Trophoblast cell (in vitro differentiated cells and primary cell): ENCODE data around the gene ZBTB1.
A peak's percentile ranks its signal among the peaks of the same experiment; 100 is the strongest.

Experiments used
- DNase-seq, 2 donors: peaks; one replicate each; pipeline ENCODE4 v3.0.0-alpha.2; 2016
- H2AFZ ChIP-seq: 2 replicates; pipeline ENCODE4 v1.6.1; 2013; ENCODE audit warnings: low read length, moderate library complexity, mild to moderate bottlenecking; ENCODE audit not compliant: insufficient read depth, poor library complexity
- H2AK5ac ChIP-seq: 2 replicates; pipeline ENCODE4 v1.6.1; 2013; ENCODE audit warnings: mild to moderate bottlenecking, low read length
- H2BK120ac ChIP-seq: 2 replicates; pipeline ENCODE4 v1.6.1; 2013; ENCODE audit warnings: low read length, mild to moderate bottlenecking, moderate library complexity; ENCODE audit not compliant: insufficient read depth, poor library complexity
- H2BK12ac ChIP-seq: 2 replicates; pipeline ENCODE4 v1.6.1; 2013; ENCODE audit warnings: mild to moderate bottlenecking, low read length, moderate library complexity
- H2BK5ac ChIP-seq: 2 replicates; pipeline ENCODE4 v1.6.1; 2013; ENCODE audit warnings: low read length, low read depth, moderate library complexity, mild to moderate bottlenecking; ENCODE audit not compliant: poor library complexity
- H3K14ac ChIP-seq: 2 replicates; pipeline ENCODE4 v1.6.1; 2013; ENCODE audit warnings: mild to moderate bottlenecking, low read length
- H3K18ac ChIP-seq: 2 replicates; pipeline ENCODE4 v1.6.1; 2013; ENCODE audit warnings: mild to moderate bottlenecking, low read length
- H3K23ac ChIP-seq: 2 replicates; pipeline ENCODE4 v1.6.1; 2013; ENCODE audit warnings: low read length
- H3K27ac ChIP-seq: 2 replicates; pipeline ENCODE4 v1.5.1; 2013; ENCODE audit warnings: low read depth, mild to moderate bottlenecking, inconsistent platforms, low read length, moderate library complexity
- H3K27me3 ChIP-seq: 2 replicates; pipeline ENCODE4 v1.6.1; 2013; ENCODE audit warnings: inconsistent platforms, mild to moderate bottlenecking, low read length, moderate library complexity; ENCODE audit not compliant: insufficient read depth
- H3K36me3 ChIP-seq, 2 experiments: 1 replicate in 1 of 2; 2 replicates in 1 of 2; pipeline ENCODE4 v1.6.1; 2013; ENCODE audit warnings: low read length in 2 of 2, mild to moderate bottlenecking in 2 of 2, moderate library complexity in 1 of 2; ENCODE audit not compliant: insufficient read depth in 2 of 2, control insufficient read depth in 1 of 2
- H3K4ac ChIP-seq: 2 replicates; pipeline ENCODE4 v1.6.1; 2013; ENCODE audit warnings: low read depth, mild to moderate bottlenecking, low read length, moderate library complexity
- H3K4me1 ChIP-seq, 2 experiments: 1 replicate in 1 of 2; 2 replicates in 1 of 2; pipeline ENCODE4 v1.6.1; 2013; ENCODE audit warnings: low read length in 2 of 2, mild to moderate bottlenecking in 2 of 2, moderate library complexity in 1 of 2; ENCODE audit not compliant: insufficient read depth in 2 of 2, control insufficient read depth in 1 of 2
- H3K4me2 ChIP-seq: 2 replicates; pipeline ENCODE4 v1.6.1; 2013; ENCODE audit warnings: inconsistent platforms, mild to moderate bottlenecking, low read length, moderate library complexity
- H3K4me3 ChIP-seq: 2 replicates; pipeline ENCODE4 v1.5.1; 2013; ENCODE audit warnings: mild to moderate bottlenecking, low read depth, low read length, inconsistent platforms
- H3K79me1 ChIP-seq: one replicate; pipeline ENCODE4 v1.6.1; 2013; ENCODE audit warnings: low read length
- H3K79me2 ChIP-seq: 2 replicates; pipeline ENCODE4 v1.6.1; 2013; ENCODE audit warnings: low read length, mild to moderate bottlenecking; ENCODE audit not compliant: control insufficient read depth, insufficient read depth, poor library complexity
- H3K9ac ChIP-seq: 2 replicates; pipeline ENCODE4 v1.6.1; 2013; ENCODE audit warnings: mild to moderate bottlenecking, low read length
- H3K9me3 ChIP-seq: 2 replicates; pipeline ENCODE4 v1.6.1; 2013; ENCODE audit warnings: low read depth, mild to moderate bottlenecking, control low read depth, inconsistent platforms, low read length; ENCODE audit not compliant: insufficient read depth
- H4K12ac ChIP-seq: 2 replicates; pipeline ENCODE4 v1.6.1; 2013; ENCODE audit warnings: low read depth, mild to moderate bottlenecking, low read length, moderate library complexity
- H4K8ac ChIP-seq: 2 replicates; pipeline ENCODE4 v1.6.1; 2013; ENCODE audit warnings: low read depth, mild to moderate bottlenecking, low read length, moderate library complexity
- H4K91ac ChIP-seq: one replicate; pipeline ENCODE4 v1.6.1; 2013; ENCODE audit warnings: low read depth, mild to moderate bottlenecking, low read length, moderate library complexity
- WGBS: extraction: QIAGEN DNeasy Blood & Tissue Kit; methylation state at CpG from one replicate; pipeline ENCODE4 v1.1.7; 2013; ENCODE audit warnings: missing lambda C conversion rate; ENCODE audit not compliant: insufficient read length, insufficient coverage; ENCODE audit errors: extremely low coverage; 5-methylcytosine and 5-hydroxymethylcytosine counted together

The ZBTB1 gene

DNA sequence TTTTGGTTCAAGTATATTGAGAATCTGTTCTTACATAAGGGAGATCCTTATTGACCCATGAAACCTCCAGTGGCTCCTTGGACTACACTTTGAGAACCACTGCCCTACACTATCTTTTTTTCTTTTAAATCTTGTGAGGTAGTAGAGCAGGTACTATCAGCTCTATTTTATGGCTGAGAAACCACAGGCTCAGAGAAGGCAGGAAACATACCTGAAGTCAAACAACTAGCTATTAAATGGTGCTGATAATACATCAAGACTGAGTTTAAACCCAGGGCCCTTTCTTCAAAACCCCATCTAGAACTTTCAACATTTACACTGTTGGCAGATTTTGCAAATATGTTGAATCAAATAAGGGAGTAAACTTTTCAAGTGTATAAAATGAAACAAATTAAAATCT, 7.8 kb upstream of the ZBTB1 start:
- Histone ChIP-seq H2BK120ac (no peak overlapping the region), H2BK12ac (no peak overlapping the region), H3K36me3 (peaks cover 0 to 2% of the 10 kb centered on the region in 2 experiments), H3K79me2 (no peaks in the 10 kb centered on the region), H3K27me3 (no peaks in the 10 kb centered on the region), H3K9ac (no peak overlapping the region), H2AFZ (no peak overlapping the region), H3K4me2 (no peak overlapping the region), H2BK5ac (no peak overlapping the region), H3K18ac (no peak overlapping the region), H3K23ac (no peak overlapping the region), H3K4me3 (no peak overlapping the region), H3K4me1 (peaks cover 3 to 4% of the 10 kb centered on the region in 2 experiments), H4K8ac (no peak overlapping the region), H3K79me1 (peaks cover 3% of the 10 kb centered on the region), H4K12ac (no peak overlapping the region), H3K9me3 (no peaks in the 10 kb centered on the region), H3K4ac (no peak overlapping the region), H2AK5ac (no peak overlapping the region), H3K14ac (no peak overlapping the region), H3K27ac (no peak overlapping the region), H4K91ac (no peak overlapping the region)
- DNase-seq = no peak

DNA sequence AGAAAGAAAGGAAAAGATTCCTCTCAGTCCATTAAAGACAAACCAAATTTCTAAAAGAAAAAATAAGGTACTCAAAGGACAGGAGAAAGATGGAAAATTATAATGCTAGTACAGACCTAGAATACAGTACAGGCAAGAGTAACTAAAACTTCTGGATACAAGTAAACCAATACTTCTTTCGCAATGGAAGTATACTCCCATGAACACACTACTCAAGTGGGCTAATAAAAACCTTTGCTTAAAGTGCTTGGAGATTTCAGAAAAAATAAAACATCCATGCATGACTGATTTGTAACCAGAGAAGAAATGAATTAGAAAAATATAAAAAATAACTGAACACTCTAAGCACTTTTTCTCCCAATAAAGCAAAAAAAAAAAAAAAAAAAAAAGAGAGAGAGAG, 4.5 kb upstream of the ZBTB1 start:
- H3K14ac ChIP-seq = no peak overlapping the region
- no CpG with 5 or more reads among the region's 1 CpG for WGBS
- DNase-seq = no peak
- H4K8ac ChIP-seq = no peak overlapping the region
- H3K36me3 ChIP-seq = peaks cover 0 to 2% of the 10 kb centered on the region in 2 experiments
- H3K4me1 ChIP-seq = peaks cover 7 to 8% of the 10 kb centered on the region in 2 experiments
- no peak overlapping the region for H3K27ac ChIP-seq
- H3K79me2 ChIP-seq = peaks cover 21% of the 10 kb centered on the region
- H2BK120ac ChIP-seq = no peak overlapping the region
- H3K9me3 ChIP-seq = no peaks in the 10 kb centered on the region
- H3K27me3 ChIP-seq = no peaks in the 10 kb centered on the region
- H2AK5ac ChIP-seq = no peak overlapping the region
- H2AFZ ChIP-seq = no peak overlapping the region
- H3K23ac ChIP-seq = no peak overlapping the region
- H4K91ac ChIP-seq = no peak overlapping the region
- H3K4me3 ChIP-seq = no peak overlapping the region
- H4K12ac ChIP-seq = no peak overlapping the region
- H2BK12ac ChIP-seq = no peak overlapping the region
- H2BK5ac ChIP-seq = no peak overlapping the region
- no peak overlapping the region for H3K4ac ChIP-seq
- peaks cover 30% of the 10 kb centered on the region for H3K79me1 ChIP-seq
- no peak overlapping the region for H3K9ac ChIP-seq
- no peak overlapping the region for H3K18ac ChIP-seq
- H3K4me2 ChIP-seq = no peak overlapping the region

DNA sequence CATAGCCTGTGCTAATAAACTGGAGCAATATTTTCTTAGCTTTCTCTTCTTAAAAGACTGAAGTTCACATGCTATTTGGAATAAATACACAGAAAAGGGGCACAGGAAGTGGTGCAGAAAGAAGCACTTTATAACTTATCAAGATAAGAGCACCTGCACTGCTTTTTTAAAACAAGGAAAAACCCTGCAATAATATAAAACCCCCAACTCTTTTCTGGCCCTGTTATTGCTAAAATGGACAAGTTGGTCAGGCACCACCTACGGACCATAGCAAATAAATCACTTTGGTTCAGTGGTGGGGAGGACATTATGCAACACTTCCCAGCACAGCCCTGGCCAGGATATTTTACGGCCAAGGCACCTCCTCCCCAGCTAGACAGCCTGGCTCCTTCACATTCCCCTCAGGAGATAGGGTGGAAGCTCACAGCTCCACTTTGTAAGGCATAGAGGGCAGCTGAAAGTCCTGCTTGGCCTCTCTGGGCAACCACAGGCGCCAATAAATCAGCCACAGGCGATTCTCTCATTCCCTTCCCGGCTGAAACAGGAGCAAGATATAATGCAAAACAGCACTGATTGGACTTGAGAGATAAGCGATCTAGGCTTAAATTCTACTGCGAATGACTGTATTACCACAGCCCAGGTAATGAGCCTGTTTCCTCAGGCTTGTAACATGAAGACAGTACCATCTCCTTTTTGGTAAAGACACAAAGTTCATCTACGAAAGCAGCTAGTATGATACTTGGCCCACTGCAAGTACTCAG, 3.0 kb upstream of the ZBTB1 start:
- DNase-seq = peak; percentile 71 to 74
- no peak overlapping the region for H2BK12ac ChIP-seq
- peaks cover 27% of the 10 kb centered on the region for H3K79me2 ChIP-seq
- peak overlapping the region; percentile 99 for H3K4me2 ChIP-seq
- H3K4me3 ChIP-seq = no peak overlapping the region
- no peak overlapping the region for H3K9ac ChIP-seq
- WGBS = no CpG with 5 or more reads among the region's 8 CpGs
- H2AFZ ChIP-seq = no peak overlapping the region
- H3K18ac ChIP-seq = no peak overlapping the region
- no peak overlapping the region for H3K14ac ChIP-seq
- H3K4ac ChIP-seq = no peak overlapping the region
- peak overlapping the region; percentile 100 for H3K27ac ChIP-seq
- H4K91ac ChIP-seq = peak overlapping the region; percentile 1
- H3K27me3 ChIP-seq = no peaks in the 10 kb centered on the region
- H3K23ac ChIP-seq = no peak overlapping the region
- no peak overlapping the region for H2BK5ac ChIP-seq
- no peaks in the 10 kb centered on the region for H3K9me3 ChIP-seq
- H2BK120ac ChIP-seq = no peak overlapping the region
- no peak overlapping the region for H2AK5ac ChIP-seq
- peaks cover 8% of the 10 kb centered on the region in 2 experiments for H3K4me1 ChIP-seq
- H4K8ac ChIP-seq = no peak overlapping the region
- H3K79me1 ChIP-seq = peaks cover 33% of the 10 kb centered on the region
- H3K36me3 ChIP-seq = no peaks in the 10 kb centered on the region
- no peak overlapping the region for H4K12ac ChIP-seq

DNA sequence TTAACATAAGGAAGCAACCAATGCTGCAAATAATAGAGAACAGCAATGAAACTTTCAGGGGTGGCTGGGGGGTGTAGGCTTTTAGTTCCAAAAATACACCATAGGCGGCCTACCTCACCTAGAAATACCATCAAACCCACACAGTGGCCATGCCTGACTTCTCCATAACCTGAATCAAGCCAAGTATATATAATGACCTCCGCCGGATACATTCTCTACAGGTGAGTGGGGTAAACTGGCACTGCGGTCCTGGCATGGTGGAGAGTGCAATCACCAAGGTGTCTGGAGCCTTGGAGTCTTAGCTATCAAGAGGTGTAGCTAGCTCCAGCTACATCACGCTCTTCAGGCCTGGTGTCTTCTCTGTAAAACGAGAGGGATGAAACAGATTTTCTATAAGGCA, 2.1 kb upstream of the ZBTB1 start:
- H3K4ac ChIP-seq = peak overlapping the region; percentile 96
- peak overlapping the region; percentile 100 for H3K27ac ChIP-seq
- H3K36me3 ChIP-seq = no peaks in the 10 kb centered on the region
- peaks cover 33% of the 10 kb centered on the region for H3K79me1 ChIP-seq
- peaks cover 29% of the 10 kb centered on the region for H3K79me2 ChIP-seq
- no peak overlapping the region for H3K23ac ChIP-seq
- peak overlapping the region; percentile 68 for H3K9ac ChIP-seq
- no peaks in the 10 kb centered on the region for H3K9me3 ChIP-seq
- WGBS = no CpG with 5 or more reads among the region's 6 CpGs
- peak overlapping the region; percentile 93 for H4K8ac ChIP-seq
- H2BK120ac ChIP-seq = peak overlapping the region; percentile 45
- peak overlapping the region; percentile 71 for H2AK5ac ChIP-seq
- H3K4me2 ChIP-seq = peak overlapping the region; percentile 99
- H3K18ac ChIP-seq = peak overlapping the region; percentile 96
- no peak overlapping the region for H4K12ac ChIP-seq
- no peaks in the 10 kb centered on the region for H3K27me3 ChIP-seq
- peak overlapping the region; percentile 98 for H3K14ac ChIP-seq
- peak in 1 of 2 donors; percentile 2 for DNase-seq
- peaks cover 8 to 9% of the 10 kb centered on the region in 2 experiments for H3K4me1 ChIP-seq
- H2AFZ ChIP-seq = peak overlapping the region; percentile 66
- peak overlapping the region; percentile 98 for H2BK5ac ChIP-seq
- no peak overlapping the region for H3K4me3 ChIP-seq
- H4K91ac ChIP-seq = peak overlapping the region; percentile 100
- peak overlapping the region; percentile 98 for H2BK12ac ChIP-seq
